ENCODE measurements around the gene GSDMA.
A peak's percentile ranks its signal among the peaks of the same experiment; 100 is the strongest.
"Not testable (repeated sequence)": the region's sequence is repeated elsewhere in the genome, so short reads cannot be mapped to it uniquely, and the experiment has no call there.

Gene GSDMA

DNA sequence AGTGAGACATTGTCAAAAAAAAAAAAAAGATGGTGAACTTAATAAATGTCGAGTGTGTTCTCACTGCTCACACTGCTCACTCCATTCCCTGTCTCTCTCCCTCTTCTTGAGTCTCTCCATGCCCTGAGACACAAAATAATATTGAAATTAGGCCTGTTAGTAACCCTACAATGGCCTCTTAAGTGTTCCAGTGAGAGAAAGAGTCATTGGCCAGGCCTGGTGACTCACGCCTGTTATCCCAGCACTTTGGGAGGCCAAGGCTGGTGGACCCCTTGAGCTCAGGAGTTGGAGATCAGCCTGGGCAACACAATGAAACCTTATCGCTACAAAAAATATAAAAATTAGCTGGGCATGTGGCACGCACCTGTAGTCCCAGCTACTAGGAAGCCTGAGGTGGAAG is 36.3 kb downstream of the GSDMA start:
- DNase-seq = no peak

DNA sequence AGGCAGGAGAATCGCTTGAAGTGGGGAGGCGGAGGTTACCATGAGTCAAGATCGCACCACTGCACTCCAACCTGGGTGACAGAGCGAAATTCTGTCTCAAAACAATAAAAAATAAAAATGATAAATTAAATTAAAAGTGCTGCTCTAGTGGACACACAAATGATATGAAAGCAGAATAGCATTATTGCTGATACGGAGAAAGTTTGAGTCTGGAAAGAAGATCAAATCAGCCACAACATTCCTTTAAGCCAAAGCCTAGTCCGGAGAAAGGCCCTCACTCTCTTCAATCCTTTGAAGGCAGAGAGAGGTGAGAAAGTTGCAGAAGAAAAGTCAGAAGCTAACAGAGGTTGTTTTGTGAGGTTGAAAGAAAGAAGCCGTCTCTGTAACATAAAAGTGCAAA is 37.4 kb downstream of the GSDMA start:
- DNase-seq = no peak

DNA sequence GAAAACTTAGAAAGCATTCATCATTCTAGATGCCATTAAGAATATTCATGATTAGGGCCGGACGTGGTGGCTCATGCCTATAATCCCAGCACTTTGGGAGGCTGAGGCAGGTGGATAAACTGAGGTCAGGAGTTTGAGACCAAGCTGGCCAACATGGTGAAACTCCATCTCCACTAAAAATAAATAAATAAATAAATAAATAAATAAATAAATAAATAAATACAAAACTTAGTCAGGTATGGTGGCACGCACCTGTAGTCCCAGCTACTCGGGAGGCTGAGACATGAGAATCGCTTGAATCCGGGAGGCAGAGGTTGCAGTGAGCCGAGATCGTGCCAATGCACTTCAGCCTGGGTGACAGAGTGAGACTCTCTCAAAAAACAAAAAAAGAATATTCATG is 38.5 kb downstream of the GSDMA start:
- not testable (repeated sequence) for DNase-seq

DNA sequence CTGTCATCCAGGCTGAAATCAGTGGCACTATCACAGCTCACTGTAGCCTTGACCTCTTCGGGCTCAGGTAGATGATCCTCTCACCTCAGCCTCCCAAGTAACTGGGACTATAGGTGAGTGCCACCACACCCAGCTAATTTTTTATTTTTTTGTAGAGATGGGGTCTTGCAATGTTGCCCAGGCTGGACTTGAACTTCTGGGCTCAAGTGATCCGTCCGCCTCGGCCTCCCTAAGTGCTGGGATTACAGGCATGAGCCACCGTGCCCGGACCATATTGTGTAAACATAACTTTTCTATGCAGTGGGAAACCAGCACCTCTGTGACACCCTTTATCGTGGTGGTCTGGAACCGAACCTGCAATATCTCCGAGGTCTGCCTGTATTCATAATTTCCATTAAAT is 41.3 kb downstream of the GSDMA start:
- DNase-seq = no peak

DNA sequence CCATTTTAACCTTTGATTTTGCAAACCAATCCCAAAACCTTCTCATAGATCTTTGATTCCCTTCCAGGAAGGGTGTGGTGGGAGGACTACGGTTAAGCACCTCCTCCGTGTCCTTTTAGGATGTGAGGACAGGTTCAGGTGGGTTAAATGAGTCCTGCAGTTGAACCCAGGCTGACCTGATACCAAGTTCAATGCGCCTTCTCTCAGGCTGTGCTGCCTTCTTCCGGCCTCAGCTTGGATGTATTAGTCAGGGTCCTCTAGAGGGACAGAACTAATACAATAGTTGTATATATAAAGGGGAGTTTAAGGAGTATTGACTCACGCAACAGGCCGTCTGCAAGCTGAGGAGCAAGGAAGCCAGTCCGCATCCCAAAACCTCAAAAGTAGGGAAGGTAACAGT is 41.9 kb downstream of the GSDMA start:
- DNase-seq = no peak

DNA sequence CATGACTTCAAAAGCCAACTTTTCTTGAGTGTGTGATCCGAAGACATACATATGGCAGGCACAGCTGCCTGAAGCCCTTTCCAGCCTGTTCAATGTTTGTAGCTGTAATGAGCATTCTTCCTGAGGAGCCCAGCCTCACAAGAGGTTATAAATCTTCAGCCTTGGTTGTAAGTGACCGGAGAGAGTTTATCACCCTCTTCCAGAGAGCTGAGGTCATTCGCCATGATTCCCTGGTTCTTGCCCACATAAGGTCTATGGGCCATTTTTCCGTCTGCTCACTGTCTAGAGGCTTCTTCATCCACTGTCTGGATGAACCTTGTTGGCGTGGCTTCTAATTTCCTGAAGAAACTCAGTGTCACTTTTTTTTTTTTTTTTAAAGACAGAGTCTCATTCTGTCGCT is 42.7 kb downstream of the GSDMA start:
- no peak for DNase-seq

DNA sequence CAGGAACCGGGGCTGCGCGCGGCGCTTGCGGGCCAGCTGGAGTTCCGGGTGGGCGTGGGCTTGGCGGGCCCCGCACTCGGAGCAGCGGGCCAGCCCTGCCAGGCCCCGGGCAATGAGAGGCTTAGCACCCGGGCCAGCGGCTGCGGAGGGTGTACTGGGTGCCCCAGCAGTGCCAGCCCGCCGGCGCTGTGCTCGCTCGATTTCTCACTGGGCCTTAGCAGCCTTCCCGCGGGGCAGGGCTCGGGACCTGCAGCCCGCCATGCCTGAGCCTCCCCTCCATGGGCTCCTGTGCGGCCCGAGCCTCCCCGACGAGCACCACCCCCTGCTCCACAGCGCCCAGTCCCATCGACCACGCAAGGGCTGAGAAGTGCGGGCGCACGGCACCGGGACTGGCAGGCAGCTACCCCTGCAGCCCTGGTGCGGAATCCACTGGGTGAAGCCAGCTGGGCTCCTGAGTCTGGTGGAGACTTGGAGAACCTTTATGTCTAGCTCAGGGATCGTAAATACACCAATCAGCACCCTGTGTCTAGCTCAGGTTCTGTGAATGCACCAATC is 48.2 kb downstream of the GSDMA start:
- not testable (repeated sequence) for DNase-seq

DNA sequence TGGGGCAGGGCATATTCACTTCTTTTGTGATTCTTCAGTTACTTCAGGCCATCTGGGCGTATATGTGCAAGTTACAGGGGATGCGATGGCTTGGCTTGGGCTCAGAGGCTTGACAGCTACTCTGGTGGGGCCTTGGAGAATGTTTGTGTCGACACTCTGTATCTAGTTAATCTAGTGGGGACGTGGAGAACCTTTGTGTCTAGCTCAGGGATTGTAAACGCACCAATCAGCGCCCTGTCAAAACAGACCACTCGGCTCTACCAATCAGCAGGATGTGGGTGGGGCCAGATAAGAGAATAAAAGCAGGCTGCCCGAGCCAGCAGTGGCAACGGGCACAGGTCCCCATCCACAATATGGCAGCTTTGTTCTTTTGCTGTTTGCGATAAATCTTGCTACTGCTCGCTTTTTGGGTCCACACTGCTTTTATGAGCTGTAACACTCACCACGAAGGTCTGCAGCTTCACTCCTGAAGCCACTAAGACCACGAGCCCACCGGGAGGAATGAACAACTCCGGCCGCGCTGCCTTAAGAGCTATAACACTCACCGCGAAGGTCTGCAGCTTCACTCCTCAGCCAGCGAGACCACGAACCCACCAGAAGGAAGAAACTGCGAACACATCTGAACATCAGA is 49.3 kb downstream of the GSDMA start:
- not testable (repeated sequence) for DNase-seq

DNA sequence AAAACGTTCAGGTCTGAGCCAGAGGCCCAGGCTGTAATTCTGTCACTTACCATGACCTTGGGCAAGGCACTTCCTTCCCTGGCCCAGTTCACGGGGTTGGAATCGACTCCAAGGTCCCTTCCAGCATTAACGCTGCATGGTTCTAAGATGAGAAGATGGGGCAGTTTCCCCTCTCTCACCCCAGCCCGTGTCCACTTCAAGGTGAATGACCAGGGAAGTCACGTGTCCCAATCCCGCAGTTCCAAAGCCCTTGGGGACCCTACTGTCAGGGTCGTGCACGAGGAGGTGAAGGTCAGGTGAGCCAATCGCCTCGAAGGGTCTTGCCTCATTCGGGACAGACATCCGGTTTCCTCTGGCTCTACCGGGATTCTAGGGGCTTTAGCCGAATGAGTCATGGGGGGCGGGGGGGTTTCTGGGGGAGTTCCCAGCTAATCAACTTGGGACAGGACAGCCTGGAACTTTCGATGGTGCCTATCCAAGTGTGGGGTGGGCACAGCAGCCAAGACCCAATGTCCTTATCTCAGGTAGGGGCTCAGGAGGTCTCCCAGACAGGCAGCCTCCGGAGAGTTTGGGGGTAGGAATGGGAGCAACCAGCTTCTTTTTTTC is 51.7 kb downstream of the GSDMA start:
- no peak for DNase-seq

DNA sequence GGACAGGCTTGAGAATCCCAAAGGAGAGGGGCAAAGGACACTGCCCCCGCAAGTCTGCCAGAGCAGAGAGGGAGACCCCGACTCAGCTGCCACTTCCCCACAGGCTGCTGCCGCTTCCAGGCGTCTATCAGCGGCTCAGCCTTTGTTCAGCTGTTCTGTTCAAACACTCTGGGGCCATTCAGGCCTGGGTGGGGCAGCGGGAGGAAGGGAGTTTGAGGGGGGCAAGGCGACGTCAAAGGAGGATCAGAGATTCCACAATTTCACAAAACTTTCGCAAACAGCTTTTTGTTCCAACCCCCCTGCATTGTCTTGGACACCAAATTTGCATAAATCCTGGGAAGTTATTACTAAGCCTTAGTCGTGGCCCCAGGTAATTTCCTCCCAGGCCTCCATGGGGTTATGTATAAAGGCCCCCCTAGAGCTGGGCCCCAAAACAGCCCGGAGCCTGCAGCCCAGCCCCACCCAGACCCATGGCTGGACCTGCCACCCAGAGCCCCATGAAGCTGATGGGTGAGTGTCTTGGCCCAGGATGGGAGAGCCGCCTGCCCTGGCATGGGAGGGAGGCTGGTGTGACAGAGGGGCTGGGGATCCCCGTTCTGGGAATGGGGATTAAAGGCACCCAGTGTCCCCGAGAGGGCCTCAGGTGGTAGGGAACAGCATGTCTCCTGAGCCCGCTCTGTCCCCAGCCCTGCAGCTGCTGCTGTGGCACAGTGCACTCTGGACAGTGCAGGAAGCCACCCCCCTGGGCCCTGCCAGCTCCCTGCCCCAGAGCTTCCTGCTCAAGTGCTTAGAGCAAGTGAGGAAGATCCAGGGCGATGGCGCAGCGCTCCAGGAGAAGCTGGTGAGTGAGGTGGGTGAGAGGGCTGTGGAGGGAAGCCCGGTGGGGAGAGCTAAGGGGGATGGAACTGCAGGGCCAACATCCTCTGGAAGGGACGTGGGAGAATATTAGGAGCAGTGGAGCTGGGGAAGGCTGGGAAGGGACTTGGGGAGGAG is 52.5 kb downstream of the GSDMA start, which contains the start of gene CSF3:
Gene CSF3 (plus strand): TSS at position 436 of the 993 bp plus-strand sequence. CDS start 35 bp downstream, at position 471.
- DNase-seq = peak; percentile 20

DNA sequence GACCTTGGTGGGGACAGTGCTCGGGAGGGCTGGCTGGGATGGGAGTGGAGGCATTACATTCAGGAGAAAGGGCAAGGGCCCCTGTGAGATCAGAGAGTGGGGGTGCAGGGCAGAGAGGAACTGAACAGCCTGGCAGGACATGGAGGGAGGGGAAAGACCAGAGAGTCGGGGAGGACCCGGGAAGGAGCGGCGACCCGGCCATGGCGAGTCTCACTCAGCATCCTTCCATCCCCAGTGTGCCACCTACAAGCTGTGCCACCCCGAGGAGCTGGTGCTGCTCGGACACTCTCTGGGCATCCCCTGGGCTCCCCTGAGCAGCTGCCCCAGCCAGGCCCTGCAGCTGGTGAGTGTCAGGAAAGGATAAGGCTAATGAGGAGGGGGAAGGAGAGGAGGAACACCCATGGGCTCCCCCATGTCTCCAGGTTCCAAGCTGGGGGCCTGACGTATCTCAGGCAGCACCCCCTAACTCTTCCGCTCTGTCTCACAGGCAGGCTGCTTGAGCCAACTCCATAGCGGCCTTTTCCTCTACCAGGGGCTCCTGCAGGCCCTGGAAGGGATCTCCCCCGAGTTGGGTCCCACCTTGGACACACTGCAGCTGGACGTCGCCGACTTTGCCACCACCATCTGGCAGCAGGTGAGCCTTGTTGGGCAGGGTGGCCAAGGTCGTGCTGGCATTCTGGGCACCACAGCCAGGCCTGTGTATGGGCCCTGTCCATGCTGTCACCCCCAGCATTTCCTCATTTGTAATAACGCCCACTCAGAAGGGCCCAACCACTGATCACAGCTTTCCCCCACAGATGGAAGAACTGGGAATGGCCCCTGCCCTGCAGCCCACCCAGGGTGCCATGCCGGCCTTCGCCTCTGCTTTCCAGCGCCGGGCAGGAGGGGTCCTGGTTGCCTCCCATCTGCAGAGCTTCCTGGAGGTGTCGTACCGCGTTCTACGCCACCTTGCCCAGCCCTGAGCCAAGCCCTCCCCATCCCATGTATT is 53.5 kb downstream of the GSDMA start:
- no peak for DNase-seq

DNA sequence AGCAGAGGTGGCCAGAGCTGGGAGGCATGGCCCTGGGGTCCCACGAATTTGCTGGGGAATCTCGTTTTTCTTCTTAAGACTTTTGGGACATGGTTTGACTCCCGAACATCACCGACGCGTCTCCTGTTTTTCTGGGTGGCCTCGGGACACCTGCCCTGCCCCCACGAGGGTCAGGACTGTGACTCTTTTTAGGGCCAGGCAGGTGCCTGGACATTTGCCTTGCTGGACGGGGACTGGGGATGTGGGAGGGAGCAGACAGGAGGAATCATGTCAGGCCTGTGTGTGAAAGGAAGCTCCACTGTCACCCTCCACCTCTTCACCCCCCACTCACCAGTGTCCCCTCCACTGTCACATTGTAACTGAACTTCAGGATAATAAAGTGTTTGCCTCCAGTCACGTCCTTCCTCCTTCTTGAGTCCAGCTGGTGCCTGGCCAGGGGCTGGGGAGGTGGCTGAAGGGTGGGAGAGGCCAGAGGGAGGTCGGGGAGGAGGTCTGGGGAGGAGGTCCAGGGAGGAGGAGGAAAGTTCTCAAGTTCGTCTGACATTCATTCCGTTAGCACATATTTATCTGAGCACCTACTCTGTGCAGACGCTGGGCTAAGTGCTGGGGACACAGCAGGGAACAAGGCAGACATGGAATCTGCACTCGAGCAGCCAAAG is 54.7 kb downstream of the GSDMA start:
- no peak for DNase-seq

DNA sequence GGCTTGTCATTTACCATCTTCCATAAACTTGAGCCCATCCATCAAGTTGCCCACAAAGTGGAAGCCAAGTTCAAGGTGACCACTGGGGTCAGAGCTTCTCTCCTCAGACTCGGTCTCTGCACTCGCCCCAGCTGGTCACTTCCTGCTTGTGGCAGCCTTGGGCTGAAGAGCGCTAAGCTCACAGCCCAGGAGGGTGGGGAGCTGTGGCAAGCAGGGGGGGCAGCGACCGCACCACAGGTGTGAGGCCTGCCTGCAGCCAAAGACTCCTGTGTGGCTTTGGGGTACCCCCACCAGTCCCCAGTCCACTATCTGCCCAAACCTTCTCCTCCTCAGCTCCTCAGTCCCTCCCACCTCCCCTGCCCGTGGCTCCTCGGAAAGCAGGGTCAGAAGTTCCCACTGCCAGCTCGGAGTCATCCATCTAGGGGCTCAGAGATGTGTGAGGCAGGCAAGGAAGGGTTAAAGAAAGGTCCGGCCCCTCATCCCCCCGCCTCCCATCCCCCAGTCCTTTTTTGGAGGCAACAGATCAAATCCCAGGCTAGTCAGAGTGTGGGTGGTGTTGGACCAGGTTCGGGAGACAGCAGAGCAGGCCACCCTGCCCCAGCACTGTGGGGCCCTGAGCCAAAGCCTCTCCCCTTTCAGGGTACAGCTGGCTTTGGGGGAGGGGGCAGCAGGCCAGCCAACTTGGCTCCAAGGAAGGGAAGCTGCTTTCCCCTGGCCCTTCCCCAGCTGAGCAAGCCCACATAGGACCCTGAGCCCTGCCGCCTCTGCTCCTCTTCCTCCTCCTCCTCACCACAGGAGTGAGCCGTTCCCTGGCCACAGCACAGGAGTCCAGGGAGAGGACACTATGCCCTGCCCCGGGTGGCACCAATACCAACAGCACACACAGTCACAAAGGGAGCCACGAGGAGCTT is 55.7 kb downstream of the GSDMA start:
- DNase-seq = no peak

DNA sequence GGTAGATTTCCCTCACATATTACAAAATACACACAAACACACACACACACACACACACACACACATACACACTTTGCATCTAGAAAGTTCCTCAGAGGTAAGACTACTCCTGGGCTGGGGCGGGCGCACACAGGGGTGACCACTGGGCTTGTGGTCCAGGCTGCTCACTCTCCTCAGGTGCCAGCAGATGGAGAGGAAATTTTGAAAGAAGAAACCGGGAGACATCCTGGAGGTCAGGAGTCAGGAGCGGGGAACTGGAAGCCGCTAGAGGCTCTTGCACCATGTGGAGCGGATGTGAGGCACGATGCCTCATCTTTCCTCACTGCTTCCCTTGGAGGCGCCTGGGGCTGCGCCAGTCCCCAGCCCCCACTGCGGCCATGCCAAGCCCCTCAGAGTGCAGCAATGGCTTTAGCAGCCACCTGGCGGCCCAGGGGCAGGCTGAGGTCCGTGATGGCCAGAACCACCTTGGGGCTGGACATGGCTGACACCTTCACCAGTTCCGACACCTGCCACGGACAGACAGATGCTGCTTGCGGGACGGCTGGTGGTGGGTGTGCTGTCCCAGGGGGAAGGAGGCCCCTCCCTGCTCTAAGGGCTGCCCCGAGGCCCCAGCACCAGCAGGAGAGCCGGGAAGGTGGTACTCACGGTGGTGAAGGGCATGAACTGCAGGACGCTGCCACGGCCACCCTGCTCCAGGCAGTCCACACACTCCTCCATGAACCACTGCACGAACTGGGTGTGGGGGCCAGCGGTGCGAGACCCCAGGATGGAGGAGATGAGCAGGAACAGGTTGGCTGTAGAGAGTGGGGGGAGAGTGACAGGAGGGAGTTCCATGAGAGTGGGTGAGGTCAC is 56.6 kb downstream of the GSDMA start:
- DNase-seq = no peak

DNA sequence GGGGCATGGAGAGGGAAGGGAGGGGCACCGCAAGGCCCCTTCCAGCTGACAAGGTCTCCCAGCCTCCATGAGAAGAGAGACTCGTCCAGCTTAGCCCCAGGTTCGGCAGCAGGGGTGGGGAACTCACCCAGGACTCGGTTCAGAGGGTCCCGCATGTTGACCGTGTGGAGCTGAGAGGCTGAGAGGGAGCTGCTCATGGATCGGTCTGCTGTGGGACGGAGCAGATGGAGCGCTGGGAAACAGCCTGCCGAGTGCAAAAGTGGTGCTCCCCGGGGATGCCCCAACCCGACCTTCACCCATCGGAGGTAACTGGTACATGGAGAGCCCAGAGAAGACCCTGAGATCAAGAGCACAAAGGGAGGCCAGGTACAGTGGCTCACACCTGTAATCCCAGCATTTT is 57.3 kb downstream of the GSDMA start:
- DNase-seq = no peak

DNA sequence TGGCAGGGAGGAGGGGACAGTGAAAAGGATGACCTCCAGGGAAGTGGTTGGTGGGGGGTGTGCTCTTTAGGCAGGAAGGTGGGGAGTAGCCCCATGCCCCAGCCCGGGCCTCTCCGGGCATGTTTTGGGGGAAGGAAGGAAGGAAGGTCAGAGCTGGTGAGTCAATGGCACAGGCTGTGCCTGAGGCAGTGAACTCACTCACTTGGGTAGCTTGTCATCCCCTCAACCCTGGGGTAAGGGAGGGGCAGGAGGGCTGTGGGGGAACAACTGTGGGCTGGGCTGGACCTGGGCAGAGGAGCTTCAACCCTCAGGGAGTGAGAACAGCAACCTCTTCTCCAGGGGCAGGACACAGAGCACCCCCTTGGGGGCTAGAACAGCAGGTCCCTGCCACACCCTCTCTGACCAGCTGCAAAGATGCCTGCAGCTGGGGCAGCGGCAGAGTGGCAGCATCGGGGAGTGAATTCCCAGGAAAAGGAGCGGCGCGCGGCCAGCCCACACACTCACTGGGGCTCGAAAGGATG is 58.7 kb downstream of the GSDMA start:
- no peak for DNase-seq

DNA sequence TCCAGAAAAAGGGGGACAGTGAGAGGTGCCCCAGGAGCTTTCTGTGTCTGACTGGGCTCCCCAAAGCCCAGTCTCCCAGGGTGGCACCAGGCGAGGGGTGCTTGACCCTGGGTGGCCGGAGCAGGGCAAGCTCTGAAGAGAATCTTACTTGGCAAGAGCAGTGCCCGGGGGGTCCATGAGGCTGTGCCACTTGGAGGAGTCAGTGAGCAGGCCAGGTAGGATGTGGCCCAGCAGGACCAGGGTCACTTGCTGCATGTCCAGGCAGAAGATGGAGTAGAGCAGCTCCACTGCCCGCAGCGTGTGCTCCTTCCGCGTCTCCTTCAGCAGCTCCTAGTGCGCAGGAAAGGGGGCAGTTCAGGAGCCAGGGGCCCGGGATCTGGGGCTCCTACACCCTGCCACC is 59.7 kb downstream of the GSDMA start:
- DNase-seq = no peak

DNA sequence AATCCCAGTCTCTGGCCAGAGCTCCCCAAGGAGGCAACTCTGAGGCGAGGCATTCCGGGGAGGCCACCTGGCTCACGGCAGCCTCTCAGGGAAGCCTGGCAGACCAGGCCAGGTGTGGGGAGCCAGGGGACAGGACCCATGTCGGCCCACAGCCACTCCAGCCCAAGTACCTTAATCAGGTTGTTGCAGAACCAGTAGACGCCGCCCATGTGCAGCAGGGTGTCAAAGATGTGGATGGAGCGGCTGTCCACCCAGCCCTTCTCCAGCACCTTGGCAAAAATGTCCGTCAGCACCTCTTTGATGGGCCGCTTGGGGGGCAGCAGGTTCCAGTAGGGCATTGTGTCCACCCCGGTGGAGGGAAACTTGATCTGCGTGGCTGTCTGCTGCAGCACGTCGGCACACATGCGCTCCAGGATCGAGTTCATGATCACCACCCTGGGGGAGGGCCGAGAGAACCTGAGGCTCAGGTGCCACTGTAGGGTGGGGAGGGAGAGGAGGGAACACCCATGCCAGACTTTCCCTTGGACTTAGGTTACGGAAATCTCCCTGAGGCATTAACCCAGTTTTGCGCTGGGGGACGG is 60.2 kb downstream of the GSDMA start:
- no peak for DNase-seq
